ENCODE results near the gene CLCA4. TPM values are rescaled to one million over a fixed set of nuclear protein-coding genes. Genes with fewer than 3 reads are reported as not detected.

Gene CLCA4
- total RNA-seq, 1 donor = not detected

DNA sequence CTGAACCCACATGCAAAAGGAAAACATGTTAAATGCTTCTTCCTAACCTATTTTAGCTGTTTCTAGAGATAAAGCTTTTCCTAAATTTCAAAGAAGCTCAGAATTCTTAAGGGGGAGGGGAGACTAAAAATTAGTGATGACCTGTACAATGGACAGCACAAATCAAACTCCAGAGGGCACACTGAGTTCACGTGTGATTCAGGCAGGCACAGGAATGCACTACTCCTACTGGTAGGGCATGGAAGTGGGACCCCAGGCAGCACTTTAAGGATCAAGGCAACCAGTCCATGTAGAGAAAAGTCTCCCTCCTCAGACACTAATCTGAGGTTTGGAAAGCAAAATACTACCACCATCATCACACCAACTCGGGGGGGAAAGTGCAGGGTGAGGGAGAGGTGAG is 31.3 kb upstream of the CLCA4 start:
- H3K36me3 ChIP-seq (ENCODE audit: insufficient read depth, low read length) = no peaks in the 10 kb centered on the region
- no peak overlapping the region for H3K27ac ChIP-seq (ENCODE audit: low read depth, low read length)
- no peaks in the 10 kb centered on the region for H3K79me2 ChIP-seq (ENCODE audit: insufficient read depth, low read length)
- no peaks in the 10 kb centered on the region for H4K20me1 ChIP-seq (ENCODE audit: insufficient read depth, low read length)
- H3K4me1 ChIP-seq (ENCODE audit: insufficient read depth, low read length) = no peaks in the 10 kb centered on the region
- H3K4me2 ChIP-seq (ENCODE audit: insufficient read depth, low read length) = no peak overlapping the region
- H3K9me3 ChIP-seq (ENCODE audit: low read depth, low read length) = no peaks in the 10 kb centered on the region
- DNase-seq (ENCODE audit: insufficient read length, low spot score, missing footprints) = no peak
- no peak overlapping the region for H3K4me3 ChIP-seq (ENCODE audit: insufficient read depth, low read length)
- peak; percentile 36 for TF ChIP-seq CTCF (IDR thresholded peaks at IDR 0.05; ENCODE audit: extremely low read depth, low read depth, low read length)
- H3K27me3 ChIP-seq (ENCODE audit: insufficient read depth, low read length) = no peaks in the 10 kb centered on the region
- H2AFZ ChIP-seq (ENCODE audit: low read length) = no peak overlapping the region

DNA sequence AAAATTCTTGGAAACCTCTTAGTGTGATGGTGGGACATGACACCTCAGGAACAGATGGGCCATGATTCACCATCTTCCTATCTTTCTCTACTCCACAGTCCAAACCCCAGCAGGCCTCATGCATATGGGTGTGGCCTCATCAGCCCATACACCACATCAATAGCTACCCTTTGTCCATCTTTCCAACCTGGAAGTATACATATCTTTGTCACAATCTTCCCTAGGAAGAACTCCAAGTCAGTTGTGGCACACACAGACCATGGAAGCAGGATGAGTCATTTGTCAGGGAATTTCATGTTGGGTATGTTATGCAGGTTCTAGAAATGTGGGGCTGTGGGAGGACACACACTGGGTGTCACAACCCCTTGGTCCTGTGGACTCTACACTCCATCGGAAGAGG is 30.5 kb upstream of the CLCA4 start:
- no peak for TF ChIP-seq CTCF (IDR thresholded peaks at IDR 0.05; ENCODE audit: extremely low read depth, low read depth, low read length)
- Histone ChIP-seq H3K4me1 (ENCODE audit: insufficient read depth, low read length) (no peaks in the 10 kb centered on the region), H3K27ac (ENCODE audit: low read depth, low read length) (no peak overlapping the region), H3K27me3 (ENCODE audit: insufficient read depth, low read length) (no peaks in the 10 kb centered on the region), H4K20me1 (ENCODE audit: insufficient read depth, low read length) (no peaks in the 10 kb centered on the region), H3K79me2 (ENCODE audit: insufficient read depth, low read length) (no peaks in the 10 kb centered on the region), H3K4me2 (ENCODE audit: insufficient read depth, low read length) (no peak overlapping the region), H3K9me3 (ENCODE audit: low read depth, low read length) (no peaks in the 10 kb centered on the region), H3K4me3 (ENCODE audit: insufficient read depth, low read length) (no peak overlapping the region), H3K36me3 (ENCODE audit: insufficient read depth, low read length) (no peaks in the 10 kb centered on the region), H2AFZ (ENCODE audit: low read length) (no peak overlapping the region)
- DNase-seq (ENCODE audit: insufficient read length, low spot score, missing footprints) = no peak

GRCh38 chr1:86517336-86517735 is 29.5 kb upstream of the CLCA4 start:
- no peak overlapping the region for H3K4me3 ChIP-seq (ENCODE audit: insufficient read depth, low read length)
- DNase-seq (ENCODE audit: insufficient read length, low spot score, missing footprints) = no peak
- TF ChIP-seq CTCF (IDR thresholded peaks at IDR 0.05; ENCODE audit: extremely low read depth, low read depth, low read length) = no peak
- no peaks in the 10 kb centered on the region for H3K9me3 ChIP-seq (ENCODE audit: low read depth, low read length)
- no peaks in the 10 kb centered on the region for H4K20me1 ChIP-seq (ENCODE audit: insufficient read depth, low read length)
- peaks cover 1% of the 10 kb centered on the region for H3K27me3 ChIP-seq (ENCODE audit: insufficient read depth, low read length)
- no peaks in the 10 kb centered on the region for H3K79me2 ChIP-seq (ENCODE audit: insufficient read depth, low read length)
- no peaks in the 10 kb centered on the region for H3K4me1 ChIP-seq (ENCODE audit: insufficient read depth, low read length)
- no peaks in the 10 kb centered on the region for H3K36me3 ChIP-seq (ENCODE audit: insufficient read depth, low read length)
- no peak overlapping the region for H3K4me2 ChIP-seq (ENCODE audit: insufficient read depth, low read length)
- no peak overlapping the region for H3K27ac ChIP-seq (ENCODE audit: low read depth, low read length)
- no peak overlapping the region for H2AFZ ChIP-seq (ENCODE audit: low read length)

DNA sequence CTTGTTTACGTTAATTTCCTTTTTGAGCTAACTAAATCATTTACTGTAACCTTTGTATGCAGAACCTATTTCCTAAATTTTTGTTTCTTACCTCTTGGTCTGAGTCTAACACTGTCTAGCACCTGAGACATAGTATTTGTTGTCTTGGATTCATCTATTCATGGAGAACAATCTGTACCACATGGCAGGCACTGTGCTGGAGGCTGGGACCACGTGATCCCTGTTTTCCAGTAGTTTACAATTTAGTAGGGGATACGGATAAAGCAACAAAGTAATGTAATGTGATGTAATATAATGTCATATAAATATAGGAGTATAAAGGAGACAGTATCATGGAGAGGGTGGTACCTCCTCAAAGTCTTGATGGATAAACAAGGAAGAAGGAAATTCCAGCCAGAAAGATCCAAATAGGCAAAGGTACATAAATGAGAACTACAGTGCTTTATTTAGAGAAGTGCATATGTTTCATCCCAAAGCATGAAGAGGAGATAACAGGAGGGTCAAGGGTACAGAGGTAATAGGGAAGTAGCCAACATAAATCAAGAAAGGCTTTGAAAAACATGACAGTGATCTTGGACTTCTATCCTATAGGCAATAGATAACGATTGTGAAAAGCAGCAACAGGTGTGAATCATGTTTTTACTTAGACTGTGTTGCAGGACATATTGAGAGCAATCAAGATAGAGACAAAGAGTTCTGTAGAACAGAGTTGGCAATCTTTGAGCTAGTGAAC is 25.9 kb upstream of the CLCA4 start:
- Histone ChIP-seq H3K27ac (ENCODE audit: low read depth, low read length) (no peak overlapping the region), H3K36me3 (ENCODE audit: insufficient read depth, low read length) (no peaks in the 10 kb centered on the region)

More for the DNA sequence above, 25.9 kb upstream of the CLCA4 start:
- DNase-seq (ENCODE audit: insufficient read length, low spot score, missing footprints) = no peak
- no peak for TF ChIP-seq CTCF (IDR thresholded peaks at IDR 0.05; ENCODE audit: extremely low read depth, low read depth, low read length)
- Histone ChIP-seq H3K4me1 (ENCODE audit: insufficient read depth, low read length) (no peaks in the 10 kb centered on the region), H3K27me3 (ENCODE audit: insufficient read depth, low read length) (peaks cover 2% of the 10 kb centered on the region), H3K9me3 (ENCODE audit: low read depth, low read length) (no peaks in the 10 kb centered on the region), H4K20me1 (ENCODE audit: insufficient read depth, low read length) (no peaks in the 10 kb centered on the region), H2AFZ (ENCODE audit: low read length) (no peak overlapping the region), H3K79me2 (ENCODE audit: insufficient read depth, low read length) (no peaks in the 10 kb centered on the region), H3K4me2 (ENCODE audit: insufficient read depth, low read length) (no peak overlapping the region), H3K4me3 (ENCODE audit: insufficient read depth, low read length) (no peak overlapping the region)

Measured in osteoblast (primary cell).